Right atrium auricular region (tissue), 2 donors: ENCODE measurements around the gene TBCD. TPM values are rescaled to one million over a fixed set of nuclear protein-coding genes. Genes with fewer than 3 reads are reported as not detected.
A peak's percentile ranks its signal among the peaks of the same experiment; 100 is the strongest.

Experiments
- DNase-seq: peaks from one replicate; pipeline ENCODE4 v3.0.0-alpha.2; 2019; ENCODE audit warnings: low spot score
- H3K27ac ChIP-seq, 2 donors: fragments of 200-600 bp; sonication (generic); 1 replicate in 1 of 2; 2 replicates in 1 of 2; pipeline ENCODE4 v1.5.1; 2016 to 2019
- H3K27me3 ChIP-seq, 2 donors: fragments of 200-600 bp; sonication (generic); one replicate each; pipeline versions ENCODE4 v1.5.1 to v1.6.0; 2017 to 2019
- H3K36me3 ChIP-seq: fragments of 200-600 bp; sonication (generic); one replicate; pipeline ENCODE4 v1.5.1; 2016
- H3K4me1 ChIP-seq, 2 donors: fragments of 200-600 bp; sonication (generic); one replicate each; pipeline versions ENCODE4 v1.5.1 to v1.6.0; 2017 to 2019
- H3K4me3 ChIP-seq, 2 donors: fragments of 200-600 bp; sonication (generic); 1 replicate in 1 of 2; 2 replicates in 1 of 2; pipeline ENCODE4 v1.5.1; 2017 to 2019; ENCODE audit warnings: mild to moderate bottlenecking in 1 of 2, moderate library complexity in 1 of 2
- H3K9me3 ChIP-seq, 2 donors: fragments of 200-600 bp; sonication (generic); one replicate each; pipeline ENCODE4 v1.5.1; 2019
- CTCF ChIP-seq, 2 donors: fragments of 200-600 bp; sonication (generic); IDR thresholded peaks; one replicate each; pipeline ENCODE4 v1.5.1; 2019; ENCODE audit warnings: antibody characterized with exemption in 2 of 2
- total RNA-seq, 2 donors: library from RNA; depleted of rRNA; stranded (reverse); fragments of >200 nt; gene quantifications; one replicate each; pipeline ENCODE4 v1.1.0, GENCODE V29; 2016

TBCD gene
- total RNA-seq, 2 donors from 2014 or later, result 19.4 to 29.6 TPM

- Histone ChIP-seq H3K4me1 (peaks cover 0 to 8% of the 10 kb centered on the region in 2 donors), H3K9me3 (no peaks in the 10 kb centered on the region), H3K4me3 (no peak overlapping the region), H3K27me3 (no peaks in the 10 kb centered on the region), H3K27ac (no peak overlapping the region), H3K36me3 (peaks cover 14% of the 10 kb centered on the region)
- TF ChIP-seq CTCF (IDR thresholded peaks at IDR 0.05), result no peak
- DNase-seq, result no peak
Observed at GRCh38 chr17:82779541-82779940, 27.7 kb downstream of the TBCD start.

GRCh38 chr17:82780195-82780594 is 28.3 kb downstream of the TBCD start:
- Histone ChIP-seq H3K36me3 (peaks cover 14% of the 10 kb centered on the region), H3K9me3 (no peaks in the 10 kb centered on the region), H3K4me3 (no peak overlapping the region), H3K4me1 (peaks cover 0 to 1% of the 10 kb centered on the region in 2 donors), H3K27me3 (no peaks in the 10 kb centered on the region), H3K27ac (no peak overlapping the region)
- TF ChIP-seq CTCF (IDR thresholded peaks at IDR 0.05), result no peak
- no peak for DNase-seq

- no peak for TF ChIP-seq CTCF (IDR thresholded peaks at IDR 0.05)
- Histone ChIP-seq H3K36me3 (peaks cover 14% of the 10 kb centered on the region), H3K4me1 (no peaks in the 10 kb centered on the region), H3K9me3 (no peaks in the 10 kb centered on the region), H3K27me3 (no peaks in the 10 kb centered on the region), H3K4me3 (no peak overlapping the region), H3K27ac (no peak overlapping the region)
- DNase-seq, result no peak
Observed at GRCh38 chr17:82780971-82781893, 29.4 kb downstream of the TBCD start.

- no peaks in the 10 kb centered on the region for H3K9me3 ChIP-seq
- no peaks in the 10 kb centered on the region for H3K27me3 ChIP-seq
- no peaks in the 10 kb centered on the region for H3K4me1 ChIP-seq
- peak; percentile 82 for DNase-seq
- peak; percentile 94 to 97 for TF ChIP-seq CTCF (IDR thresholded peaks at IDR 0.05)
- peak overlapping the region in 1 of 2 donors; percentile 6 for H3K27ac ChIP-seq
- H3K4me3 ChIP-seq, result no peak overlapping the region
- peaks cover 14% of the 10 kb centered on the region for H3K36me3 ChIP-seq
Observed at GRCh38 chr17:82781894-82782274, 30.0 kb downstream of the TBCD start.

GRCh38 chr17:82782657-82783207 is 30.9 kb downstream of the TBCD start:
- no peaks in the 10 kb centered on the region for H3K9me3 ChIP-seq
- TF ChIP-seq CTCF (IDR thresholded peaks at IDR 0.05), result no peak
- H3K4me3 ChIP-seq, result no peak overlapping the region
- no peak for DNase-seq
- H3K27ac ChIP-seq, result peak overlapping the region in 1 of 2 donors; percentile 16
- H3K27me3 ChIP-seq, result no peaks in the 10 kb centered on the region
- H3K4me1 ChIP-seq, result no peaks in the 10 kb centered on the region
- peaks cover 14% of the 10 kb centered on the region for H3K36me3 ChIP-seq
